ENCODE results near the gene LRRC47. TPM values are rescaled to one million over a fixed set of nuclear protein-coding genes. Genes with fewer than 3 reads are reported as not detected.
A peak's percentile ranks its signal among the peaks of the same experiment; 100 is the strongest.

LRRC47 gene
- total and polyA plus RNA-seq, 2 of the 8 experiments (the other 6 are each of a cell fraction or from before 2014, with no cell fraction given), result 38.3 to 82.4 TPM

DNA sequence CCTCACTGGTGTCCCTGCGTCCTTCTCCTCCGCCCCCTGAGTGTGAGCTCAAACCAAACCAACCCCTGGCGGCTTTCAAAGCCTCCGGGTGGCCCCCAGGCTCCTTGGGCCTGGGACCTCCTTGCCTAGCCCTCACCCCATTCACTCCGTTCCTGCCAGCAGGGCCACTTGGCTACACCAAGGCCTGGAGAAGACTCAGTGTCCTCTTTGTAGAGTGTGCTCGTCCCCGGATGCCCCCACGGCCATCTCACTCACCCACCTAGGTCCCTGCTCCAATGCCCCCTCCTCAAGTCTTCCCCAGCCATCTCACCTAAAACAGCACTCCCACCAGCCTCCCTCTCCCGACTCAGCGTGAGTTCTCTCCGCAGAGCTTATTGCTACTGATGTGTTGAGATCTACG lies 51.2 kb downstream of the LRRC47 start:
- Histone ChIP-seq H3K18ac (ENCODE audit: extremely low read depth, low read length) (no peak overlapping the region), H3K27ac (ENCODE audit: low read depth, low read length) (no peak overlapping the region), H3K79me2 (ENCODE audit: control insufficient read depth in 1 of 2, insufficient read depth in 2 of 2, low read length in 2 of 2) (peaks cover 0 to 31% of the 10 kb centered on the region in 2 experiments; a peak in 3 of 4 replicates), H2AFZ (ENCODE audit: low read length) (no peak overlapping the region), H3K14ac (ENCODE audit: insufficient read length) (no peak overlapping the region), H3K36me3 (ENCODE audit: control insufficient read depth in 2 of 4, insufficient read depth in 4 of 4, low read length in 3 of 4) (peaks cover 6 to 35% (median 23%) of the 10 kb centered on the region in 4 experiments), H4K91ac (replicated peaks; ENCODE audit: insufficient read length, low read length) (no peak overlapping the region), H3K56ac (replicated peaks; ENCODE audit: insufficient read length, low read depth, low read length) (no peak overlapping the region), H3K23me2 (ENCODE audit: low read depth, low read length) (peaks cover 14% of the 10 kb centered on the region), H3K23ac (ENCODE audit: insufficient read length) (no peak overlapping the region), H2BK12ac (ENCODE audit: low read depth, low read length) (0 out of 2 replicates have a peak overlapping the region, but pooled peaks have one; percentile 50), H3K27me3 (replicated peaks in 1 of 4; ENCODE audit: control insufficient read depth in 3 of 4, extremely low read depth in 1 of 4, insufficient read depth in 3 of 4, low read length in 3 of 4) (no peaks in the 10 kb centered on the region; a peak in 1 of 7 replicates), H3K9ac (replicated peaks in 1 of 4; ENCODE audit: extremely low read depth in 1 of 4, low read depth in 3 of 4, low read length in 3 of 4) (peak overlapping the region in 1 of 4 experiments; percentile 61; a peak in 4 of 7 replicates), H4K20me1 (replicated peaks in 1 of 2; ENCODE audit: control insufficient read depth in 1 of 2, insufficient read depth in 2 of 2, low read length in 2 of 2) (peaks cover 8 to 39% of the 10 kb centered on the region in 2 experiments), H3K9me3 (ENCODE audit: insufficient read depth in 2 of 2, low read depth in 1 of 2, low read length in 1 of 2) (no peaks in the 10 kb centered on the region), H3K4me3 (ENCODE audit: extremely low read depth in 1 of 4, insufficient read depth in 2 of 4, low read depth in 3 of 4, low read length in 4 of 4) (peak overlapping the region in 1 of 4 experiments; percentile 87; a peak in 3 of 8 replicates), H3K4me1 (replicated peaks in 1 of 4; ENCODE audit: control insufficient read depth in 3 of 4, insufficient read depth in 4 of 4, low read length in 3 of 4) (peaks cover 0 to 16% (median 13%) of the 10 kb centered on the region in 4 experiments; a peak in 6 of 7 replicates), H3K79me1 (ENCODE audit: low read depth, low read length) (peaks cover 23% of the 10 kb centered on the region), H3K4me2 (ENCODE audit: insufficient read depth in 1 of 2, low read depth in 2 of 2, low read length in 2 of 2) (peak overlapping the region; percentile 75 to 97; a peak in 2 of 4 replicates), H3K4ac (replicated peaks; ENCODE audit: insufficient read length, low read depth, low read length) (no peak overlapping the region), H4K8ac (ENCODE audit: extremely low read depth, insufficient read depth, low read length) (no peak overlapping the region; the same call in 1 of the 2 replicates), H2BK5ac (ENCODE audit: low read depth, low read length) (0 out of 2 replicates have a peak overlapping the region, but pooled peaks have one; percentile 24), H2BK120ac (replicated peaks; ENCODE audit: low read depth, low read length) (no peak overlapping the region), H2AK5ac (ENCODE audit: low read depth, low read length) (peak overlapping the region; percentile 3; the same call in 1 of the 2 replicates), H4K5ac (ENCODE audit: insufficient read length, low read depth, low read length) (no peak overlapping the region), H2BK20ac (ENCODE audit: low read length) (no peak overlapping the region), H2BK15ac (ENCODE audit: low read length) (peak overlapping the region; percentile 97)
- FAIRE-seq, result no peak
- no peak for DNase-seq (ENCODE audit: low read depth in 1 of 2, low spot score in 2 of 2)
- ChIA-PET CTCF (ENCODE audit: partially characterized antibody) (interaction anchor here (0.7 to 3.1 kb wide), 5 partner anchors 15 to 254 kb away, joined by 3 to 8 read pairs (median 4); no protein-coding TSS in a partner anchor), POLR2A (ENCODE audit: partially characterized antibody) (interaction anchor here (1.7 to 2.6 kb wide), 3 partner anchors 9 to 48 kb away, joined by 5 to 12 read pairs (median 7); no protein-coding TSS in a partner anchor)
- WGBS, 2 experiments (ENCODE audit: extremely low coverage in 1 of 2, insufficient coverage in 1 of 2, insufficient read length in 1 of 2, insufficient replicate concordance in 2 of 2, low coverage in 1 of 2, low lambda C conversion rate in 2 of 2, missing lambda C conversion rate in 1 of 2), result 88% methylated on average over 12 of the region's 12 CpGs; no CpG with 5 or more reads in 1 of the 2 experiments
- no peak for TF ChIP-seq JUND (IDR thresholded peaks at IDR 0.05; ENCODE audit: low read length)
- TF ChIP-seq RBBP5 (IDR thresholded peaks at IDR 0.05; ENCODE audit: borderline replicate concordance, low read depth, low read length), result no peak
- TF ChIP-seq EP300 (IDR thresholded peaks at IDR 0.05; ENCODE audit: borderline replicate concordance in 1 of 2, low read depth in 2 of 2, low read length in 2 of 2), result no peak
- no peak for TF ChIP-seq POLR2AphosphoS5 (IDR thresholded peaks at IDR 0.05; ENCODE audit: low read depth, low read length)
- no peak for TF ChIP-seq CBX8 (IDR thresholded peaks at IDR 0.05; ENCODE audit: borderline replicate concordance, low read depth, low read length)
- TF ChIP-seq EGR1 (IDR thresholded peaks at IDR 0.05; ENCODE audit: borderline replicate concordance, low read depth, low read length), result no peak
- TF ChIP-seq, protein P1, sequence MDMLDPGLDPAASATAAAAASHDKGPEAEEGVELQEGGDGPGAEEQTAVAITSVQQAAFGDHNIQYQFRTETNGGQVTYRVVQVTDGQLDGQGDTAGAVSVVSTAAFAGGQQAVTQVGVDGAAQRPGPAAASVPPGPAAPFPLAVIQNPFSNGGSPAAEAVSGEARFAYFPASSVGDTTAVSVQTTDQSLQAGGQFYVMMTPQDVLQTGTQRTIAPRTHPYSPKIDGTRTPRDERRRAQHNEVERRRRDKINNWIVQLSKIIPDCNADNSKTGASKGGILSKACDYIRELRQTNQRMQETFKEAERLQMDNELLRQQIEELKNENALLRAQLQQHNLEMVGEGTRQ (IDR thresholded peaks at IDR 0.05; ENCODE audit: low read length), result no peak
- TF ChIP-seq BACH1 (IDR thresholded peaks at IDR 0.05; ENCODE audit: low read length), result no peak
- no peak for TF ChIP-seq MAFK (IDR thresholded peaks at IDR 0.05; ENCODE audit: low read depth, low read length)
- TF ChIP-seq TBP (IDR thresholded peaks at IDR 0.05; ENCODE audit: low read depth, low read length), result no peak
- no peak for TF ChIP-seq YY1 (IDR thresholded peaks at IDR 0.05; ENCODE audit: low read depth, low read length)
- TF ChIP-seq SUZ12 (IDR thresholded peaks at IDR 0.05; ENCODE audit: low read length), result no peak
- TF ChIP-seq SP1 (IDR thresholded peaks at IDR 0.05; ENCODE audit: low read depth, low read length), result no peak

All from H1 (cell line).